GM10266 (cell line): ENCODE results near the gene SNX13.

Experiments used
- DNase-seq: peaks from one replicate; pipeline ENCODE4 v3.0.0; 2012; ENCODE audit errors: extremely low spot score
- CTCF ChIP-seq: IDR thresholded peaks from 2 replicates; pipeline ENCODE4 v1.5.1; 2012; ENCODE audit warnings: mild to moderate bottlenecking, low read depth; ENCODE audit not compliant: control insufficient read depth, insufficient read depth; ENCODE audit errors: missing control alignments

SNX13 gene

DNA sequence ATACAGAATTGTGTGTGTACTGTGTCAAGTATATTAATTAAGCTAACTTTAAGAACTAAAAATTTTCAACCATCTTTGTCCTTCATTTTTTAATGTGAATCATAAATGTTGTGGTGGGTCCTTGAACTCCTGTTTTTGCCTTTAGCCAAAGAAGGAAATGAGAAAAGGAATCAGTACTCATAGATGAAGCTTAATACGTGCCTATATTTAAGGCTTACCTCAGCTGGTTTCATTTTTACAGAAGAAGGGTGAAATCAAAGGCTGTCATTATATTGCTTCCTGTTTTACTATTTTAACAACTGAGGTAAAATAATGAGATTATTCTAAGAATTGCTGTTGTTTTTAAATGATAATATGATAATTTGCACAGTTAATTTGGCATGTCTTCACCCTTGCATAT is 6.3 kb upstream of the SNX13 start:
- no peak for TF ChIP-seq CTCF
- DNase-seq: peak; percentile 25

- no peak for TF ChIP-seq CTCF
- DNase-seq: no peak
These were observed 4.4 kb upstream of the SNX13 start for GRCh38 chr7:17944720-17945119.

GRCh38 chr7:17943006-17943405 is 2.7 kb upstream of the SNX13 start:
- no peak for TF ChIP-seq CTCF
- DNase-seq: no peak

DNA sequence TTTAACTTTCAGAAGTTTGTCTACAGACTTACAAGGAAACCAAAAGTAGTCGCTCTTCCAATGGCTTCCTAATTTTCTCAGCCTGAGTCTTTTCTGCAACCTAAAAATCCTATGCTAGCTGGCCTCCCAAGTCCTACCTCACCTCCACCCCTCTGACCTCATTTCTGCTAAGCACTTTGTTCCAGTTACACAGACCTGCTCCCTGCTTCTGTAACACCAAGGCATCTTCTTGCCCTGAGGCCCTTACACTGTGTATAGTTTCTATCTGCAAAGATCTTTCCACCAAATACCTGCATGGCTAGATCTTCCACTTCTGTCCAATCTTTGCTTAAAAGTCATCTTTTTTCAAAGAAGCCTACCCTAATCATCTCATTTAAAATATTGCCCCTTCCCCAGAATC is 1.9 kb upstream of the SNX13 start:
- no peak for DNase-seq
- TF ChIP-seq CTCF: no peak

DNA sequence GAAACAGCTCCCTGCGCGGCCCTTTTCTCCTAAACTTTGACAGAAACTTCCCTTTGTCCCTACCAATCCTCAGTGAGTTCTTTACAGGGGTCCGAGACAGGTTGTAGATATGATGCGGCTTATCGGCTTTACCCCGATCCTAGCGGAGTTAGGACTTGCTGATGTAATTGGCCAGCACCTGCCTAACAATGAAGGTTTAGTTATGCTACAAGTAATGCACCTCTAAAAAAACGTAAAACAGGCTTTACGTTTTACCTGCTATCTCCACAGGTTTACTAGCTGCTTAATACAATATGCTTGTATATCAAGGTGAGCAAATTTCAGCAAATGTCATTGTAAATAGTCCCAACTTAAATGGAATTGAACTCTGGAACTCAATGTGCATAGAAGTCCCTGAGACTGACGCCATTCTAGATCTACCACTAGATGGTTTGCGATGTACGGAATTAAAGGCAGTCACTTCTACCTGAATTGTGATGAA is 697 bp upstream of the SNX13 start:
- no peak for TF ChIP-seq CTCF
- DNase-seq: no peak

DNA sequence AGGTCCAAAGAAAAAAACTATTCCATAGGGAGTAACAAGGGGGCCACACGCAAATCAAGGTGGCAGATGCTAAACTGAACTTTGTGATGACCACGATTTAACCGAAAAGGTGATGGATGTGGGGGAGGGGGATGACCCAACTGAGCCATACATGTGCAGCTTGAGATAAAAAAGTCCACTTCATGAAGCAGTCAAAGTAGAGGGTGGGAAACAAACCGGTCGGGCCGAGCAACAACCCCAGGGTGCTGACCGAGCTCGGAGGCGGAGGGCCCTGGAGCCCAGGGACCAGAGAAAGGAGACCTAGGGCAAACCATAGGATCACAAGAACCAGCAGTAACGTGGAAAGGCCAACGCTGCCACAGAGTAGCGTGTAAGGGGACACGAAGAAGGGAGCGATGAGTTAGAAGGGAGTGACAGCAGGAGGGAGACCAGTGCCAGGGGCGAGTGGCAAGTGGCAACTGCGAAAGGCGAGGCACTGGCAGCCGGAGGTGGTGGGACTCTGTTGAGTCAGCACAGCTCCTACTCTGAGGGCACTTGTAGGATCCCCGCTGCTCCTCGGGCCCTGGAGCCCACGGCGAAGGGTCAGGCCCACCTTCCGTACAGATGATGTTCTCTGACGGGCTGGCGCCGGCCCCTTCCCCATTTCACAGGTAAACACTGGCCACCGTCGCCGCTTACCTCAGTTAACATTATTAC is 540 bp downstream of the SNX13 start:
- no peak for TF ChIP-seq CTCF
- peak; percentile 32 for DNase-seq

DNA sequence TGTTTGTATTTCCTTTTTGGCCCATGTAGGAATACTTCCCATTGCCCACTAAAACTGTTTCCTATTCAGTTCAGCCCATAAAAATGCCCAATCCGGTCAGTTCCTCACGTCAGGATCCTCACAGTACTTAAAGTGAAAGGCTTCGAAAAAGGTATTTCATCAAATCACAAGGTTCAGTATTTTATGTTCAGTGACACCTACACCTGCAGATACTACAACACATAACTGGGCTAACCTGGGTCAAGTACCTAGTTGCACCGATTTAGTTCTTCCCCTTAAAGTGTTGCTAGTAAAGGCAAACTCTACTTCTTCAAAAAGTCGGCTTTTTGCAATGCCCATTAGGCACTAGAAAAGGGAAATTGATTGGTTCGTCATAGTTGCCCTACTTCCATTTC is 1.1 kb downstream of the SNX13 start:
- DNase-seq: no peak
- TF ChIP-seq CTCF: no peak
